Neural cell (in vitro differentiated cells): ENCODE data around the gene EXOC4. TPM values are rescaled to one million over a fixed set of nuclear protein-coding genes. Genes with fewer than 3 reads are reported as not detected.
"Not testable (repeated sequence)": the region's sequence is repeated elsewhere in the genome, so short reads cannot be mapped to it uniquely, and the experiment has no call there.

ENCODE experiments used
- H2AFZ ChIP-seq: fragments of 200-600, 300-800 bp; sonication (generic), shearing (Covaris generic); 2 replicates; pipeline ENCODE4 v1.6.0; 2014; ENCODE audit warnings: low read depth, mild to moderate bottlenecking, antibody characterized with exemption, low read length, moderate library complexity
- H3F3A ChIP-seq: fragments of 200-600 bp; shearing (Covaris generic); 2 replicates; pipeline ENCODE4 v1.6.1; 2016; ENCODE audit warnings: mild to moderate bottlenecking, moderate library complexity, mixed read lengths, antibody characterized with exemption, low read length; ENCODE audit not compliant: insufficient read depth, poor library complexity, severe bottlenecking
- H3K27ac ChIP-seq: fragments of 200-600, 300-800 bp; sonication (generic), shearing (Covaris generic); 2 replicates; pipeline ENCODE4 v1.5.1; 2014; ENCODE audit warnings: mild to moderate bottlenecking, low read length, moderate library complexity
- H3K27me3 ChIP-seq: fragments of 300-800, 200-600 bp; sonication (generic), shearing (Covaris generic); 2 replicates; pipeline ENCODE4 v1.6.0; 2014; ENCODE audit warnings: mild to moderate bottlenecking, low read depth, low read length, moderate library complexity; ENCODE audit not compliant: insufficient read depth
- H3K36me3 ChIP-seq: fragments of 300-800, 200-600 bp; sonication (generic), shearing (Covaris generic); 2 replicates; pipeline ENCODE4 v1.5.1; 2014; ENCODE audit warnings: mild to moderate bottlenecking, antibody characterized with exemption, low read length, moderate library complexity; ENCODE audit not compliant: insufficient read depth
- H3K4me2 ChIP-seq: fragments of 300-800, 200-600 bp; sonication (generic), shearing (Covaris generic); 2 replicates; pipeline ENCODE4 v1.6.0; 2014; ENCODE audit warnings: mild to moderate bottlenecking, low read length
- H3K4me3 ChIP-seq: fragments of 300-800, 200-600 bp; sonication (generic), shearing (Covaris generic); 2 replicates; pipeline ENCODE4 v1.5.1; 2014; ENCODE audit warnings: mild to moderate bottlenecking, low read length, moderate library complexity
- H3K79me2 ChIP-seq: fragments of 200-600 bp; shearing (Covaris generic); replicated peaks from 2 replicates; pipeline ENCODE4 v1.6.0; 2014; ENCODE audit warnings: mild to moderate bottlenecking, low read length, moderate library complexity; ENCODE audit not compliant: insufficient read depth
- H3K9ac ChIP-seq: fragments of 300-800, 200-600 bp; sonication (generic), shearing (Covaris generic); 2 replicates; pipeline ENCODE4 v1.6.1; 2016; ENCODE audit warnings: mild to moderate bottlenecking, low read length, mixed read lengths
- H3K9me2 ChIP-seq: fragments of 200-600 bp; shearing (Covaris generic); 2 replicates; pipeline ENCODE4 v1.6.1; 2016; ENCODE audit warnings: mild to moderate bottlenecking, low read length, mixed read lengths; ENCODE audit not compliant: insufficient read depth
- H3K9me3 ChIP-seq: fragments of 200-600, 300-800 bp; sonication (generic), shearing (Covaris generic); 2 replicates; pipeline ENCODE4 v1.6.1; 2016; ENCODE audit warnings: mild to moderate bottlenecking, mixed run types, low read length, moderate library complexity, mixed read lengths
- H4K20me1 ChIP-seq: fragments of 200-600 bp; shearing (Covaris generic); 2 replicates; pipeline ENCODE4 v1.6.1; 2016; ENCODE audit warnings: mild to moderate bottlenecking, mixed run types; ENCODE audit not compliant: insufficient read depth
- CTCF ChIP-seq: fragments of 450-650 bp; IDR thresholded peaks from 2 replicates; pipeline ENCODE4 v1.5.1; 2014; ENCODE audit warnings: antibody characterized with exemption, mild to moderate bottlenecking, moderate library complexity; ENCODE audit not compliant: poor library complexity, severe bottlenecking
- EP300 ChIP-seq: fragments of 450-650 bp; conservative IDR thresholded peaks from 2 replicates; pipeline ENCODE4 v1.6.1; 2014; ENCODE audit warnings: antibody characterized with exemption, mild to moderate bottlenecking, moderate library complexity; ENCODE audit not compliant: poor library complexity, severe bottlenecking
- EZH2 ChIP-seq: fragments of 200-600, 300-800 bp; shearing (Covaris generic), sonication (generic); IDR thresholded peaks from 2 replicates; pipeline ENCODE4 v1.6.1; 2014; ENCODE audit warnings: antibody characterized with exemption, low read length, borderline replicate concordance, mild to moderate bottlenecking; ENCODE audit not compliant: insufficient read depth, poor library complexity, severe bottlenecking
- MXI1 ChIP-seq: fragments of 450-650 bp; conservative IDR thresholded peaks from 2 replicates; pipeline ENCODE4 v1.6.1; 2014; ENCODE audit warnings: antibody characterized with exemption, mild to moderate bottlenecking; ENCODE audit not compliant: poor library complexity, severe bottlenecking
- POLR2AphosphoS5 ChIP-seq: IDR thresholded peaks from 2 replicates; pipeline ENCODE4 v1.6.1; 2012
- RAD21 ChIP-seq: fragments of 450-650 bp; conservative IDR thresholded peaks from 2 replicates; pipeline ENCODE4 v1.6.1; 2014; ENCODE audit warnings: antibody characterized with exemption, mild to moderate bottlenecking, moderate library complexity
- REST ChIP-seq: IDR thresholded peaks from 2 replicates; pipeline ENCODE4 v1.6.1; 2012; ENCODE audit warnings: borderline replicate concordance
- SMC3 ChIP-seq: fragments of 450-650 bp; conservative IDR thresholded peaks from 2 replicates; pipeline ENCODE4 v1.6.1; 2014; ENCODE audit warnings: antibody characterized with exemption, mild to moderate bottlenecking, moderate library complexity; ENCODE audit not compliant: poor library complexity
- TAF1 ChIP-seq: IDR thresholded peaks from 2 replicates; pipeline ENCODE4 v1.6.1; 2012; ENCODE audit warnings: low read depth
- polyA plus RNA-seq: library from polyadenylated mRNA; depleted of rRNA; stranded (reverse); fragments of >200 nt; gene quantifications from 2 replicates; pipeline ENCODE4 v1.2.3, GENCODE V29; 2014

The EXOC4 gene
- polyA plus RNA-seq, 1 donor from 2014 or later, result 36.5 TPM

DNA sequence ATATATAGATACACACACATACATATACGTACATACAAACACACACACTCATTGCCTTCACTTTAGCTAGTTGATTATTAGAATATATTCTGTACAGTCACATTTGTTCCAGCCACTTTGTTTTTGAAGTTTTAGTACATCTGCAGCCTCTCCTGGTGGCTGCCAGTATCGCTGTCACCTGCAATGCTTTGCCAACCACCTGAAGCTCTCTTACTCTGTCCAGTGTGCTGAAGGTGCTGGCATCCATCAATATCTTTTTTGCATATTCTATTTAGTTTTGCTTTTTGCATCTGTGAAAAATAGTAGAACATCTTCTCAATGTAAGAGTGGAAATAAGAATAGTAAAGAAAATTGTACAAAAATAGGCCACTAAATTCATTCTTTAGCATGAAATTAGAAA is 388.6 kb downstream of the EXOC4 start:
- Histone ChIP-seq H3K36me3 (no peaks in the 10 kb centered on the region), H3K9ac (no peak overlapping the region), H3K4me2 (no peak overlapping the region), H3K27ac (no peak overlapping the region), H4K20me1 (no peaks in the 10 kb centered on the region), H3K27me3 (no peaks in the 10 kb centered on the region), H3F3A (no peaks in the 10 kb centered on the region), H2AFZ (no peak overlapping the region), H3K79me2 (no peaks in the 10 kb centered on the region), H3K9me2 (no peaks in the 10 kb centered on the region), H3K9me3 (no peaks in the 10 kb centered on the region), H3K4me3 (no peak overlapping the region)
- TF ChIP-seq CTCF (no peak), REST (no peak), MXI1 (no peak), EZH2 (no peak)

DNA sequence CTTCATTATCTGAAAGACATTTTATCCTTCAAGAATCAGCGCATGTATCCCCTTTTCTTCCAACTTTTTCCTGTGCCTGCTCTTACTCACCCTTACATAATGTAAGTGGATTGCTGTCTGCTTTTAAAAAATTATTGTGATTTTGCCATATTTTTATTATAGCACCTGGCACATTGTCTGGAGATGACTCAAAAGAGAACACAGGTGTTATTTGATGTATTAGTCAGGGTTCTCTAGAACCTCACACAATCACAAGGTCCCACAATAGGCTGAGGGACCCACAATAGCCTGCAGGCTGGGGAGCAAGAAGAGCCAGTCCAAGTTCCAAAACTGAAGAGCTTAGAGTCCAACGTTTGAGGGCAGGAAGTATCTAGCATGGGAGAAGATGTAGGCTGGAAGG is 390.0 kb downstream of the EXOC4 start:
- no peak overlapping the region for H3K27ac ChIP-seq
- no peak overlapping the region for H3K4me2 ChIP-seq
- H3K9me2 ChIP-seq, result no peaks in the 10 kb centered on the region
- H4K20me1 ChIP-seq, result no peaks in the 10 kb centered on the region
- TF ChIP-seq POLR2AphosphoS5, result no peak
- no peak for TF ChIP-seq TAF1
- no peak for TF ChIP-seq CTCF
- no peak for TF ChIP-seq RAD21
- no peak for TF ChIP-seq EZH2
- no peak for TF ChIP-seq REST
- TF ChIP-seq MXI1, result no peak
- TF ChIP-seq SMC3, result no peak
- no peak for TF ChIP-seq EP300
- no peaks in the 10 kb centered on the region for H3F3A ChIP-seq
- H3K9me3 ChIP-seq, result no peaks in the 10 kb centered on the region
- no peaks in the 10 kb centered on the region for H3K27me3 ChIP-seq
- no peaks in the 10 kb centered on the region for H3K79me2 ChIP-seq
- H3K4me3 ChIP-seq, result no peak overlapping the region
- no peak overlapping the region for H3K9ac ChIP-seq
- no peak overlapping the region for H2AFZ ChIP-seq
- no peaks in the 10 kb centered on the region for H3K36me3 ChIP-seq

DNA sequence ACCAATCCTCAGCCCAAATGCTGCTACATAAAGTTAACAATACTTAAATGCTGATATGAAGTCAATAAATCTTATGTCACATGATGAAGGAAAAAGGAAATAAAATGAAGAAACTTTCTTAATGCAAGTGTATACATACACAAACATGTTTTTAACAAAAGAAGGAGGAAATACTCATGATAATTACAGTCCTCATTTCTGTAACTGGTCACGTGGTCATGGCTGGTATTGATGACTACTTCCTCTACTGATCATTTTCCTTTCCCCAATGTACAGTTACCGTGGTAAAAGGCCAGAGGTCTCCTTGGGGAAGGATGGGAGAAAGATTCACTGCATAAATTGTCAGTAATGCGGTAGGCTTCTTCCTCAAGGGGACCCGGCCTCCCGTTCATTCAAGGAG is 390.8 kb downstream of the EXOC4 start:
- not testable (repeated sequence) for H3K9me3 ChIP-seq, H4K20me1 ChIP-seq, H3K4me2 ChIP-seq, H3K9me2 ChIP-seq, H3K27ac ChIP-seq, H3K27me3 ChIP-seq, H3K9ac ChIP-seq, H2AFZ ChIP-seq, H3F3A ChIP-seq, H3K36me3 ChIP-seq, H3K79me2 ChIP-seq, H3K4me3 ChIP-seq
